Stimulated activated CD8-positive, alpha-beta memory T cell treated with anti-CD3 and anti-CD28 coated beads, Interleukin-7, amount 100 ng/mL, for 1 hour (primary cell): Measurements from ENCODE around the gene LYRM1.
"Not testable (repeated sequence)": the region's sequence is repeated elsewhere in the genome, so short reads cannot be mapped to it uniquely, and the experiment has no call there.

Experiments used
- DNase-seq, 2 donors: peaks; one replicate each; pipeline ENCODE4 v3.0.0-alpha.2; 2020; ENCODE audit warnings: low read depth in 2 of 2

LYRM1 gene

GRCh38 chr16:20937736-20938135 is 37.2 kb downstream of the LYRM1 start:
- DNase-seq: no peak

GRCh38 chr16:20938426-20938825 is 37.9 kb downstream of the LYRM1 start:
- no peak for DNase-seq

- no peak for DNase-seq
Observed at GRCh38 chr16:20939611-20940010, 39.0 kb downstream of the LYRM1 start.

- no peak for DNase-seq
Observed at GRCh38 chr16:20940871-20941635, 40.5 kb downstream of the LYRM1 start.

- no peak for DNase-seq
Observed at GRCh38 chr16:20941636-20941926, 41.0 kb downstream of the LYRM1 start.

- DNase-seq: no peak
Observed at GRCh38 chr16:20942256-20942655, 41.7 kb downstream of the LYRM1 start.

GRCh38 chr16:20944861-20945574 is 44.4 kb downstream of the LYRM1 start:
- no peak for DNase-seq

- not testable (repeated sequence) for DNase-seq
Observed at GRCh38 chr16:20945575-20945875, 45.0 kb downstream of the LYRM1 start.

GRCh38 chr16:20946015-20946629 is 45.6 kb downstream of the LYRM1 start:
- no peak for DNase-seq

GRCh38 chr16:20948444-20948843 is 47.9 kb downstream of the LYRM1 start:
- DNase-seq: no peak

- no peak for DNase-seq
Observed at GRCh38 chr16:20949660-20950059, 49.1 kb downstream of the LYRM1 start.

- DNase-seq: no peak
Observed at GRCh38 chr16:20950294-20950693, 49.7 kb downstream of the LYRM1 start.

- DNase-seq: no peak
Observed at GRCh38 chr16:20952139-20952920, 51.8 kb downstream of the LYRM1 start.

GRCh38 chr16:20954574-20954973 is 54.0 kb downstream of the LYRM1 start:
- no peak for DNase-seq

- no peak for DNase-seq
Observed at GRCh38 chr16:20956319-20956718, 55.7 kb downstream of the LYRM1 start.

GRCh38 chr16:20957153-20957552 is 56.6 kb downstream of the LYRM1 start:
- DNase-seq: no peak

GRCh38 chr16:20960899-20961298 is 60.3 kb downstream of the LYRM1 start:
- DNase-seq: no peak

- no peak for DNase-seq
Observed at GRCh38 chr16:20968765-20969164, 68.2 kb downstream of the LYRM1 start.

GRCh38 chr16:20969386-20969785 is 68.8 kb downstream of the LYRM1 start:
- DNase-seq: no peak

- no peak for DNase-seq
Observed at GRCh38 chr16:20971401-20971800, 70.8 kb downstream of the LYRM1 start.

- DNase-seq: not testable (repeated sequence)
Observed at GRCh38 chr16:20973201-20973600, 72.6 kb downstream of the LYRM1 start.
